ENCODE results near the gene FBXO21.

FBXO21 gene

GRCh38 chr12:117169548-117169947, 20.7 kb downstream of the FBXO21 start:
- Histone ChIP-seq H3K4me3 (ENCODE audit: low read length) (no peak overlapping the region), H3K4me1 (ENCODE audit: control insufficient read depth, low read length) (no peaks in the 10 kb centered on the region), H3F3A (ENCODE audit: control insufficient read depth, insufficient read depth) (no peaks in the 10 kb centered on the region), H3K27me3 (ENCODE audit: control insufficient read depth, low read length) (no peaks in the 10 kb centered on the region), H3K9me3 (ENCODE audit: control insufficient read depth, insufficient read depth, low read length) (no peaks in the 10 kb centered on the region), H3K4me2 (ENCODE audit: low read length) (no peak overlapping the region), H3K79me2 (ENCODE audit: control insufficient read depth, low read length) (0 out of 2 replicates have a peak, but pooled peaks cover 3% of the 10 kb centered on the region), H4K20me1 (ENCODE audit: control insufficient read depth, insufficient read depth, low read depth, low read length) (no peaks in the 10 kb centered on the region), H3K27ac (ENCODE audit: low read depth, low read length) (no peak overlapping the region), H3K9me2 (replicated peaks; ENCODE audit: control insufficient read depth, low read length) (no peaks in the 10 kb centered on the region), H3K36me3 (ENCODE audit: control insufficient read depth, low read length) (peaks cover 96% of the 10 kb centered on the region)
- TF ChIP-seq CTCF (IDR thresholded peaks at IDR 0.05; ENCODE audit: low read depth, low read length, poor library complexity, severe bottlenecking) = no peak
- TF ChIP-seq EZH2phosphoT487 (IDR thresholded peaks at IDR 0.05; ENCODE audit: borderline replicate concordance, low read length) = no peak

- H3K27ac ChIP-seq (ENCODE audit: low read depth, low read length) = no peak overlapping the region
- H3F3A ChIP-seq (ENCODE audit: control insufficient read depth, insufficient read depth) = no peaks in the 10 kb centered on the region
- TF ChIP-seq EZH2phosphoT487 (IDR thresholded peaks at IDR 0.05; ENCODE audit: borderline replicate concordance, low read length) = no peak
These were observed 21.3 kb downstream of the FBXO21 start for GRCh38 chr12:117168976-117169375.

GRCh38 chr12:117167769-117168168, 22.5 kb downstream of the FBXO21 start:
- H3K9me3 ChIP-seq (ENCODE audit: control insufficient read depth, insufficient read depth, low read length) = no peaks in the 10 kb centered on the region

More at GRCh38 chr12:117168976-117169375, 21.3 kb downstream of the FBXO21 start:
- no peaks in the 10 kb centered on the region for H3K9me2 ChIP-seq (replicated peaks; ENCODE audit: control insufficient read depth, low read length)
- H3K4me2 ChIP-seq (ENCODE audit: low read length) = no peak overlapping the region
- no peaks in the 10 kb centered on the region for H3K4me1 ChIP-seq (ENCODE audit: control insufficient read depth, low read length)
- H3K36me3 ChIP-seq (ENCODE audit: control insufficient read depth, low read length) = peaks cover 96% of the 10 kb centered on the region
- H3K27me3 ChIP-seq (ENCODE audit: control insufficient read depth, low read length) = no peaks in the 10 kb centered on the region
- 0 out of 2 replicates have a peak, but pooled peaks cover 3% of the 10 kb centered on the region for H3K79me2 ChIP-seq (ENCODE audit: control insufficient read depth, low read length)
- H3K9me3 ChIP-seq (ENCODE audit: control insufficient read depth, insufficient read depth, low read length) = no peaks in the 10 kb centered on the region
- H3K4me3 ChIP-seq (ENCODE audit: low read length) = no peak overlapping the region
- no peaks in the 10 kb centered on the region for H4K20me1 ChIP-seq (ENCODE audit: control insufficient read depth, insufficient read depth, low read depth, low read length)

More at GRCh38 chr12:117167769-117168168, 22.5 kb downstream of the FBXO21 start:
- H3K79me2 ChIP-seq (ENCODE audit: control insufficient read depth, low read length) = 0 out of 2 replicates have a peak, but pooled peaks cover 3% of the 10 kb centered on the region
- H3K27me3 ChIP-seq (ENCODE audit: control insufficient read depth, low read length) = no peaks in the 10 kb centered on the region
- peaks cover 94% of the 10 kb centered on the region for H3K36me3 ChIP-seq (ENCODE audit: control insufficient read depth, low read length)
- H3K4me1 ChIP-seq (ENCODE audit: control insufficient read depth, low read length) = no peaks in the 10 kb centered on the region
- H3F3A ChIP-seq (ENCODE audit: control insufficient read depth, insufficient read depth) = no peaks in the 10 kb centered on the region
- no peak for TF ChIP-seq CTCF (IDR thresholded peaks at IDR 0.05; ENCODE audit: low read depth, low read length, poor library complexity, severe bottlenecking)
- TF ChIP-seq EZH2phosphoT487 (IDR thresholded peaks at IDR 0.05; ENCODE audit: borderline replicate concordance, low read length) = no peak
- no peak overlapping the region for H3K27ac ChIP-seq (ENCODE audit: low read depth, low read length)
- no peaks in the 10 kb centered on the region for H3K9me2 ChIP-seq (replicated peaks; ENCODE audit: control insufficient read depth, low read length)
- no peak overlapping the region for H3K4me3 ChIP-seq (ENCODE audit: low read length)
- no peak overlapping the region for H3K4me2 ChIP-seq (ENCODE audit: low read length)
- H4K20me1 ChIP-seq (ENCODE audit: control insufficient read depth, insufficient read depth, low read depth, low read length) = no peaks in the 10 kb centered on the region

All from DOHH2 (cell line).